HepG2 (cell line): ENCODE results near the gene ZC3H13. TPM values are rescaled to one million over a fixed set of nuclear protein-coding genes. Genes with fewer than 3 reads are reported as not detected.
A peak's percentile ranks its signal among the peaks of the same experiment; 100 is the strongest.

Experiments used
- CEBPB ChIP-seq: IDR thresholded peaks from 2 replicates; pipeline ENCODE4 v1.6.1; 2011; ENCODE audit warnings: low read depth, low read length, improper control_type of control experiment, borderline replicate concordance
- DPF2 ChIP-seq: sonication (generic); formaldehyde crosslinking; IDR thresholded peaks from 2 replicates; pipeline ENCODE4 v1.4.0; 2020; ENCODE audit warnings: mild to moderate bottlenecking, low read depth, missing genetic modification reagents, borderline replicate concordance
- ERF ChIP-seq: IDR thresholded peaks from 2 replicates; pipeline ENCODE4 v1.6.1; 2018; ENCODE audit warnings: missing biosample characterization, missing genetic modification reagents
- FOSL1 ChIP-seq: sonication (generic); formaldehyde crosslinking; IDR thresholded peaks from 2 replicates; pipeline ENCODE4 v1.9.0; 2021; ENCODE audit warnings: missing genetic modification reagents, borderline replicate concordance
- GABPA ChIP-seq, 2 experiments: IDR thresholded peaks; 2 replicates each; pipeline ENCODE4 v1.6.1; 2011 to 2016; ENCODE audit warnings: low read depth in 2 of 2, low read length in 1 of 2, missing biosample characterization in 1 of 2, missing genetic modification characterization in 1 of 2
- HOXA5 ChIP-seq: sonication (generic); formaldehyde crosslinking; IDR thresholded peaks from 2 replicates; pipeline ENCODE4 v1.4.0; 2020; ENCODE audit warnings: missing genetic modification reagents
- NCOA2 ChIP-seq: sonication (generic); formaldehyde crosslinking; IDR thresholded peaks from 2 replicates; pipeline ENCODE4 v1.8.0; 2022; ENCODE audit warnings: inconsistent platforms
- NFATC3 ChIP-seq: sonication (generic); formaldehyde crosslinking; IDR thresholded peaks from 2 replicates; pipeline ENCODE4 v1.5.1; 2020; ENCODE audit warnings: mild to moderate bottlenecking, missing genetic modification reagents
- RBM22 ChIP-seq: fragments of 200-400 bp; formaldehyde crosslinking; optimal IDR thresholded peaks from 2 replicates; pipeline ENCODE3; 2017; ENCODE audit warnings: mild to moderate bottlenecking, low read length, moderate library complexity
- RXRA ChIP-seq: sonication (generic); formaldehyde crosslinking; IDR thresholded peaks from 2 replicates; pipeline ENCODE4 v1.5.1; 2020; ENCODE audit warnings: missing genetic modification reagents
- SNAPC2 ChIP-seq: sonication (generic); formaldehyde crosslinking; IDR thresholded peaks from 2 replicates; pipeline ENCODE4 v1.8.1; 2022; ENCODE audit warnings: mild to moderate bottlenecking, missing genetic modification reagents
- SOX6 ChIP-seq, 2 experiments: fragments of 450-650 bp in 1 of 2; sonication (generic) in 1 of 2; formaldehyde crosslinking in 1 of 2; IDR thresholded peaks; 2 replicates each; pipeline versions ENCODE4 v1.4.0 to v1.6.1; 2017 to 2020; ENCODE audit warnings: antibody characterized with exemption in 1 of 2, mild to moderate bottlenecking in 1 of 2, missing genetic modification reagents in 1 of 2
- ZFAT ChIP-seq: sonication (generic); formaldehyde crosslinking; conservative IDR thresholded peaks from 2 replicates; pipeline ENCODE4 v1.8.1; 2023; ENCODE audit warnings: missing genetic modification reagents, inconsistent platforms
- ZNF24 ChIP-seq: fragments of 450-650 bp; IDR thresholded peaks from 2 replicates; pipeline ENCODE4 v1.6.1; 2017; ENCODE audit warnings: antibody characterized with exemption, mild to moderate bottlenecking
- polyA plus RNA-seq, 8 experiments: library from polyadenylated mRNA; depleted of rRNA in 3 of 8; stranded (reverse) in 7 of 8; unstranded in 1 of 8; fragments of >200 nt; fragmentation: Illumina TruSeq in 4 of 8; extraction: Trizol in 4 of 8; gene quantifications; 2 replicates each; pipeline versions ENCODE4 v1.2.1 to v1.2.3, GENCODE V29; 2011 to 2016; ENCODE audit warnings: low read depth in 4 of 8, missing spikeins in 1 of 8, mixed read lengths in 1 of 8; ENCODE audit not compliant: insufficient read depth in 1 of 8
- total RNA-seq, 5 experiments: library from RNA; depleted of rRNA; stranded (reverse); fragments of >200 nt; fragmentation: Illumina TruSeq; extraction: Trizol; gene quantifications; 2 replicates each; pipeline ENCODE4 v1.2.3, GENCODE V29; 2016; ENCODE audit warnings: low read depth in 1 of 5
- TF ChIP-seq, protein P1 (sequence below): sonication (generic); formaldehyde crosslinking; IDR thresholded peaks from 2 replicates; pipeline ENCODE4 v1.4.0; 2020; ENCODE audit warnings: missing genetic modification reagents, borderline replicate concordance
- TF ChIP-seq, protein P2 (sequence below), 2 experiments: sonication (generic) in 1 of 2; formaldehyde crosslinking in 1 of 2; IDR thresholded peaks; 2 replicates each; pipeline versions ENCODE4 v1.5.1 to v1.6.1; 2011 to 2020; ENCODE audit warnings: borderline replicate concordance in 1 of 2, low read depth in 1 of 2, low read length in 1 of 2, mild to moderate bottlenecking in 1 of 2, missing genetic modification reagents in 1 of 2, moderate library complexity in 1 of 2
- TF ChIP-seq, protein P3 (sequence below): sonication (generic); formaldehyde crosslinking; IDR thresholded peaks from 2 replicates; pipeline ENCODE4 v1.4.0; 2020; ENCODE audit warnings: mild to moderate bottlenecking, missing genetic modification reagents
- TF ChIP-seq, protein P4 (sequence below): sonication (generic); formaldehyde crosslinking; conservative IDR thresholded peaks from 2 replicates; pipeline ENCODE4 v1.4.0; 2020; ENCODE audit warnings: missing genetic modification reagents

Gene ZC3H13
- total and polyA plus RNA-seq, 2 of the 13 experiments (the other 11 are each of a cell fraction or from before 2014, with no cell fraction given), result 2.7 to 23.5 TPM

DNA sequence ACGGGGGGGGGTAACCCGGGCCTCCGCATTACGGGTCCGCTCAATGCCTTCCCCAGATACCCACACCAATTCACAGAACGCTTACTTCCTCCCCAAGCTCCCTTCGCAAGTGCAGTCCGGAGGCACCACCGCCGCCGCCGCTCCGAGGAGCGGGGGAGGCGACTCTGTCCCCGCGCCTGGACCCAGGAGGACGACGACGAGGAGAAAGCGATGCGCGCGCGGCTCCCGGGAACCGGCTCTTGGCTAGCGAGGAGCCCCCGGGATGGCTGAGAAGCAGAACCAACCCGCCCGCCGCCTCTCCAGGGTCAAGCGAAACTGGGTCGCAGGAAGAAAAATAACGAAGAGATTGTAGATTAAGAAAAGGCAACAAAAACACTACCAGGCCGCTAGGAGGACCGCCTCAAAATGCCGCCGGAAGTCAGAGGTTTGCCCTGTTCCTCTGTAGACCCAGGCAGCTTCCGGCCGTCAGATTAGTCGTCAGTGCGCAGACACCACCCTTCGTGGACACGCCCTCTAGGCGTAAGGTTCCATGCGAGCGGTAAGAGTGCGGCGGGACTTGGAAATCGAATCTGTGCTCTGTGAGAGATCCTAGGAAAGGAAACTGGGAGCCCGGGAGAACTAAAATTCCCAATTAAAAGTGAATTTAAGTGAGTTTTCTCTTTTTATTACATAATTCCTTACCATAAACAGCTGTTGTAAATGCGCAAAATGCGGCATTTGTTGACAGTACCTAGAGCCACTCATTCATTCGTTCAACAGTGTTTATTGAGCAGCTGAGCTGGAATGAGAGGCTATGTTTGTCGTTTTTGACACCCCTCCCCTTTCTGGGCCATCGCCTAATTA is at the start of gene ZC3H13 (continued):
- TF ChIP-seq NCOA2 (CRISPR knock-in tag), result no peak; the same call in 1 of the 2 replicates
- peak; percentile 99 for TF ChIP-seq RBM22
- TF ChIP-seq SOX6 (IDR thresholded peaks at IDR 0.05), result no peak
- peak; percentile 46; the same call in 1 of the 2 replicates for TF ChIP-seq SOX6 (CRISPR knock-in tag; IDR thresholded peaks at IDR 0.05)
- peak; percentile 46; the same call in 1 of the 2 replicates for TF ChIP-seq RXRA (CRISPR knock-in tag)
- TF ChIP-seq ERF, result no peak
- TF ChIP-seq, protein P1, sequence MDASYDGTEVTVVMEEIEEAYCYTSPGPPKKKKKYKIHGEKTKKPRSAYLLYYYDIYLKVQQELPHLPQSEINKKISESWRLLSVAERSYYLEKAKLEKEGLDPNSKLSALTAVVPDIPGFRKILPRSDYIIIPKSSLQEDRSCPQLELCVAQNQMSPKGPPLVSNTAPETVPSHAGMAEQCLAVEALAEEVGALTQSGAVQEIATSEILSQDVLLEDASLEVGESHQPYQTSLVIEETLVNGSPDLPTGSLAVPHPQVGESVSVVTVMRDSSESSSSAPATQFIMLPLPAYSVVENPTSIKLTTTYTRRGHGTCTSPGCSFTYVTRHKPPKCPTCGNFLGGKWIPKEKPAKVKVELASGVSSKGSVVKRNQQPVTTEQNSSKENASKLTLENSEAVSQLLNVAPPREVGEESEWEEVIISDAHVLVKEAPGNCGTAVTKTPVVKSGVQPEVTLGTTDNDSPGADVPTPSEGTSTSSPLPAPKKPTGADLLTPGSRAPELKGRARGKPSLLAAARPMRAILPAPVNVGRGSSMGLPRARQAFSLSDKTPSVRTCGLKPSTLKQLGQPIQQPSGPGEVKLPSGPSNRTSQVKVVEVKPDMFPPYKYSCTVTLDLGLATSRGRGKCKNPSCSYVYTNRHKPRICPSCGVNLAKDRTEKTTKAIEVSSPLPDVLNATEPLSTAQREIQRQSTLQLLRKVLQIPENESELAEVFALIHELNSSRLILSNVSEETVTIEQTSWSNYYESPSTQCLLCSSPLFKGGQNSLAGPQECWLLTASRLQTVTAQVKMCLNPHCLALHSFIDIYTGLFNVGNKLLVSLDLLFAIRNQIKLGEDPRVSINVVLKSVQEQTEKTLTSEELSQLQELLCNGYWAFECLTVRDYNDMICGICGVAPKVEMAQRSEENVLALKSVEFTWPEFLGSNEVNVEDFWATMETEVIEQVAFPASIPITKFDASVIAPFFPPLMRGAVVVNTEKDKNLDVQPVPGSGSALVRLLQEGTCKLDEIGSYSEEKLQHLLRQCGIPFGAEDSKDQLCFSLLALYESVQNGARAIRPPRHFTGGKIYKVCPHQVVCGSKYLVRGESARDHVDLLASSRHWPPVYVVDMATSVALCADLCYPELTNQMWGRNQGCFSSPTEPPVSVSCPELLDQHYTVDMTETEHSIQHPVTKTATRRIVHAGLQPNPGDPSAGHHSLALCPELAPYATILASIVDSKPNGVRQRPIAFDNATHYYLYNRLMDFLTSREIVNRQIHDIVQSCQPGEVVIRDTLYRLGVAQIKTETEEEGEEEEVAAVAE (CRISPR knock-in tag), result peak; percentile 70; the same call in 1 of the 2 replicates
- TF ChIP-seq FOSL1 (CRISPR knock-in tag), result no peak; the same call in 1 of the 2 replicates
- TF ChIP-seq CEBPB, result no peak
- no peak for TF ChIP-seq ZFAT (CRISPR knock-in tag)
- TF ChIP-seq, protein P2, sequence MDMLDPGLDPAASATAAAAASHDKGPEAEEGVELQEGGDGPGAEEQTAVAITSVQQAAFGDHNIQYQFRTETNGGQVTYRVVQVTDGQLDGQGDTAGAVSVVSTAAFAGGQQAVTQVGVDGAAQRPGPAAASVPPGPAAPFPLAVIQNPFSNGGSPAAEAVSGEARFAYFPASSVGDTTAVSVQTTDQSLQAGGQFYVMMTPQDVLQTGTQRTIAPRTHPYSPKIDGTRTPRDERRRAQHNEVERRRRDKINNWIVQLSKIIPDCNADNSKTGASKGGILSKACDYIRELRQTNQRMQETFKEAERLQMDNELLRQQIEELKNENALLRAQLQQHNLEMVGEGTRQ (IDR thresholded peaks at IDR 0.05; ENCODE audit: low read depth, low read length), result no peak
- TF ChIP-seq, protein P2 (CRISPR knock-in tag; IDR thresholded peaks at IDR 0.05; ENCODE audit: borderline replicate concordance), result no peak
- TF ChIP-seq ZNF24, result peak; percentile 94
- TF ChIP-seq NFATC3 (CRISPR knock-in tag), result no peak
- TF ChIP-seq DPF2 (CRISPR knock-in tag), result no peak
- TF ChIP-seq, protein P3, sequence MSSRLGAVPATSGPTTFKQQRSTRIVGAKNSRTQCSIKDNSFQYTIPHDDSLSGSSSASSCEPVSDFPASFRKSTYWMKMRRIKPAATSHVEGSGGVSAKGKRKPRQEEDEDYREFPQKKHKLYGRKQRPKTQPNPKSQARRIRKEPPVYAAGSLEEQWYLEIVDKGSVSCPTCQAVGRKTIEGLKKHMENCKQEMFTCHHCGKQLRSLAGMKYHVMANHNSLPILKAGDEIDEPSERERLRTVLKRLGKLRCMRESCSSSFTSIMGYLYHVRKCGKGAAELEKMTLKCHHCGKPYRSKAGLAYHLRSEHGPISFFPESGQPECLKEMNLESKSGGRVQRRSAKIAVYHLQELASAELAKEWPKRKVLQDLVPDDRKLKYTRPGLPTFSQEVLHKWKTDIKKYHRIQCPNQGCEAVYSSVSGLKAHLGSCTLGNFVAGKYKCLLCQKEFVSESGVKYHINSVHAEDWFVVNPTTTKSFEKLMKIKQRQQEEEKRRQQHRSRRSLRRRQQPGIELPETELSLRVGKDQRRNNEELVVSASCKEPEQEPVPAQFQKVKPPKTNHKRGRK (CRISPR knock-in tag), result no peak
- TF ChIP-seq, protein P4, sequence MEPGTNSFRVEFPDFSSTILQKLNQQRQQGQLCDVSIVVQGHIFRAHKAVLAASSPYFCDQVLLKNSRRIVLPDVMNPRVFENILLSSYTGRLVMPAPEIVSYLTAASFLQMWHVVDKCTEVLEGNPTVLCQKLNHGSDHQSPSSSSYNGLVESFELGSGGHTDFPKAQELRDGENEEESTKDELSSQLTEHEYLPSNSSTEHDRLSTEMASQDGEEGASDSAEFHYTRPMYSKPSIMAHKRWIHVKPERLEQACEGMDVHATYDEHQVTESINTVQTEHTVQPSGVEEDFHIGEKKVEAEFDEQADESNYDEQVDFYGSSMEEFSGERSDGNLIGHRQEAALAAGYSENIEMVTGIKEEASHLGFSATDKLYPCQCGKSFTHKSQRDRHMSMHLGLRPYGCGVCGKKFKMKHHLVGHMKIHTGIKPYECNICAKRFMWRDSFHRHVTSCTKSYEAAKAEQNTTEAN, result peak; percentile 29; the same call in 1 of the 2 replicates
- no peak for TF ChIP-seq SNAPC2
- TF ChIP-seq HOXA5 (CRISPR knock-in tag), result peak; percentile 69
- peak; percentile 88 for TF ChIP-seq GABPA (IDR thresholded peaks at IDR 0.05; ENCODE audit: low read depth, low read length)
- TF ChIP-seq GABPA (CRISPR knock-in tag; IDR thresholded peaks at IDR 0.05; ENCODE audit: low read depth), result peak; percentile 97
